NCI-H2196 (cell line): ENCODE measurements around the gene CDIP1.

Source experiments
- DNase-seq: peaks from one replicate; lab custom pipeline; 2025; ENCODE audit not compliant: unreplicated experiment; lab: John Stamatoyannopoulos, UW

Gene CDIP1

GRCh38 chr16:4460936-4461249, 77.7 kb downstream of the CDIP1 start:
- no peak for DNase-seq
